Skin of body (tissue), 2 donors: ENCODE results near the gene NOS1. TPM values are rescaled to one million over a fixed set of nuclear protein-coding genes. Genes with fewer than 3 reads are reported as not detected.
A peak's percentile ranks its signal among the peaks of the same experiment; 100 is the strongest.

ENCODE experiments used
- DNase-seq: peaks from one replicate; lab custom pipeline; 2025; lab: John Stamatoyannopoulos, UW
- total RNA-seq: library from RNA; depleted of rRNA; stranded (reverse); fragments of >200 nt; gene quantifications from one replicate; pipeline ENCODE4 v1.2.3, GENCODE V29; 2014

Gene NOS1
- total RNA-seq, 1 donor from 2014 or later = 1.7 TPM

- DNase-seq = no peak
These were observed 2.6 kb upstream of the NOS1 start for GRCh38 chr12:117363953-117364486.

GRCh38 chr12:117363056-117363662, 1.7 kb upstream of the NOS1 start:
- DNase-seq = no peak

GRCh38 chr12:117362391-117362790, 965 bp upstream of the NOS1 start:
- DNase-seq = no peak

DNA sequence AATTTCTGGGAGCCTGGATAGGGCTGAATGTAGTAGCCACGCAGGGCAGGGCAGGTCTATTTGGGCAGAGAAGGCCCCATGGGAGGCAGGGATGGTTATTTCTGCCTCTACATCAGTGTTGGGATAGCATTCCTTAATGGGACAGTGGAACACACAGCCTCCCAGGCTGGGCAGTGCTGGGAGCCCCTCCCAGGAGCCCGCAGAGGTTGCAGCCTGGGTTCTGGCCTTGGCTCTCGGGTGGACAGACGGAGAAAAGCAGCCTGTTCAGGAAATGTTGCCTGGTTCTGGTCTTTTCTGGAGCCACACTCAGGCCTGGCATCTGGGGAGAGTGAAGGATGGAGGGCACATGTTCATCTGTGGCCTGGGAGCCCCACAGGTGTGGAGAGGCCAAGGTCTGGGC, 479 bp upstream of the NOS1 start:
- no peak for DNase-seq

- DNase-seq = no peak
These were observed 677 bp downstream of the NOS1 start for GRCh38 chr12:117360551-117361346.

DNA sequence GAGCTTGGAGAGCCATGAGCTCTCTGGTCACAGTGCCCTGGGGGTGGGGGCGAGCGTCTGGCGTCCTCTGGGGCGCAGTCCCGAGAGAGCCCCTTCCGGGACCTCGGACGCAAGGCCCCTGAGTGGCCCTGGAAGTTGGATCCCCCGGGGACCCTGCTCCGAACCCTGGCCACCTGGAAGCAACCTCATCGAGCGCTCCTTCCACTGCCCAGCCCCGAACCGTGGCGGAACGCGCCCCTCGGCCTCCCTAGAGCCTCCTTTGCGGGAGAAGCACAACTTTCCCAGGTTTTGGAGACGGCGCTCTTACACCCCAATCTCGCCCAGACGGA, 1.2 kb downstream of the NOS1 start:
- no peak for DNase-seq

DNA sequence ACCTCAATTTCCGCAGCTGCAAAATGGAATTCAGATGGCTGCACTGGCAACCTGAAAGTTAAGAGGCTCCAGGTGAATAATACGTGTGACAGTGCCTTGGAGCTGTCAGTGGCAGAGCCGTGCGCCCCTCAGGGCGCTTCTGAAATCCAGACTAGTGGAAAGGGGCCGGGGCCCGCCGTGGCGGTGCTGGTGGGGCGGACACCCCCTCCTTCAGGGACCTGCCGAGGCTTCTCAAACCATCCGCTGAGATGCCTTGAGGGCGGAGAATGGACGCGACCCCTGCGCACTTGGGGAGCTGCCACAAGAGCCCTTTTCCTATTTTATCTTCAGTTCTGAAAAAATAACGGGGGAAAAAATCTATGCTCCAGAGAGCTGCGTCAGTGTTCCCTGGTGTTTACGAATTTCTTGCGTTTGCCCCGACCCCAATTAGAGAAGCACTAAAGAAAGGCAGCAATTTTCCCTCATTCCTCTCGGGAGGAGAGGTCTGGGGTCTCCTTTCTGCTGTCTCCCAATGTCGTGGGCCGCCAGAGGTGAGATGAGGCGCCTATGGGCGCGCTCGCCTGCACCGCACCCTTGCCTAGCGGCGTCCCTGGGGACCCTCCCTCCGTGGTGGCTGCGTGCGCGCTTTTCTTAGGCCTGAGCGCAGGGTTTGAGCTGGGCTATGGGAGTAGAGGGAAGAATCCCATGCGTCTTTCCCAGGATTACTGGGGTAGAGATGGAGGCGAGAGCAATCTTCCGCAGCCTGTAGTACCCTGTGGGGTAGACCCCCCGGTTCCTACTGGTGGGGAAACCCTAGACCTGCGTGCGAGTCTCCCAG, 2.2 kb downstream of the NOS1 start:
- DNase-seq = no peak

- no peak for DNase-seq
These were observed 5.4 kb downstream of the NOS1 start for GRCh38 chr12:117356048-117356447.

GRCh38 chr12:117352883-117353282, 8.5 kb downstream of the NOS1 start:
- no peak for DNase-seq

- DNase-seq = no peak
These were observed 9.2 kb downstream of the NOS1 start for GRCh38 chr12:117352206-117352605.

- DNase-seq = no peak
These were observed 11.3 kb downstream of the NOS1 start for GRCh38 chr12:117350140-117350539.

DNA sequence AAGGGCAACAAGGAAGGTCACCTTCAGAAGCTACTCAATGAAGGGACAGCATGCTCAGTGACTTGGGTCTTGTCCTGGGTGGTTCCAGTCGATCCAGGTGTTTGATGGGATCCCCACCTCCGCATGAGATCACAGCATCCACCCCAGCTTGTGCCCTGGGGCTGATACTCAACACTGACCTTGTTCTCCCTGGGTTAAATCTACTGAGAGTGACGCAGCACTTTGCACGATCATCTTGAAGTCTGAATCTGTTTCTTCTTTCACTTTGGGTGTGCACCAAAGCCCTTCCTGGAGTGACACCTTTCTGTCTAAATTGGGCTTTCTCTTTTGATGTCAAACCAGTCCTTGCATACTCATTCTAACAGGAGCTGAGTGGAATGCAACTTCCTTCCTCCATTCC, 13.8 kb downstream of the NOS1 start:
- no peak for DNase-seq

DNA sequence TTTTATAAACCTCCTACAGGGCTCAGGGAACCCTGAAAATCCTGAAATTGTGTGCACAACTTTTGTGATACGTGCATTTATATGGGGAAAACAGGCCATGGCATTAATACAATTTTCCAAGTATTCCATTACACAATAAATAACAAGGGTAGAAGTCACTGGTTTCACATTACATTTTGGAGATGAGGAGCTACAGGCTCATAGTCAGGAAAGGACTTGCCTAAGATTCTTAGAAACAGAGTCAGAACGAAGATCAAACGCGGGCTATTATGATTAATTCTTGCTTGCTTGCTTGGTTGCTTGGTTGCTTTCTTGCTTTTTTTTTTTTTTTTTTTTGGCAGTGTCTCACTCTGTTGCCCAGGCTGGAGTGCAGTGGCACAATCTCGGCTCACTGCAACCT, 16.7 kb downstream of the NOS1 start:
- no peak for DNase-seq

DNA sequence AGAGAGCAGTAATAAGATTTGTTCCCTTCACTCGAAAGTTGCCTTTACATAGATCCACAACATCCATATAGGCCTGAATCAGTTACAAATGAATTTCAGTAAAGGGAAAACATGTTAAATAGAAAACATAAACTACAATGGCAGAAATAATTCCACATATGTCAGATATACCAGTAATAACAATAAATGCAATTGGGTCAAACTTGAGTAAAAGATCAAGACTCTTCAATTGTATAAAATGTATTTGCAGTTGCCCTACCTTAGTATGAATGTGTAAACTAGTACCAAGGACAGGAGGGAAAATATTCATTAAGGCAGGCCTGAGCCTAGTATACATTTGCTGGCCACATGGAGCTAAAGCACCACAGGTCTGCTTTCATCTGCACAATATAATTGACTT, 17.6 kb downstream of the NOS1 start:
- no peak for DNase-seq

DNA sequence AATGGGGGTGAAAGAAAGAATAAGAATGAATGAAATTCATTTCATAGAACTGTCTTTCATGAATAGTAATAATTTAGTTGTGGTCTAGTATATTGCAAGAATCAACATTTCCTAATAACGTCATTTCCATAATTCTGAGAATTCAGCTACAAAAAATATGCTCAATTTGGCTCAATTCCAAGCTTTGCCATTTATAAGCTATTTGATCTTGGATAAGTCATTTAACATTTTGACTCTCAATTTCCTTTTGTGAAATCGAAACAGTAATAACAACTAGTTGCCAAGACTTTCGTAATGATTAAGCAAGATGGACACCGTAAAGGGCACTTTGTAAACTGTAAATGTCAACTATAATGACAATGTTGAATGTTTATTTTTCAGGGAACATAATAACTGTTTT, 18.1 kb downstream of the NOS1 start:
- no peak for DNase-seq

DNA sequence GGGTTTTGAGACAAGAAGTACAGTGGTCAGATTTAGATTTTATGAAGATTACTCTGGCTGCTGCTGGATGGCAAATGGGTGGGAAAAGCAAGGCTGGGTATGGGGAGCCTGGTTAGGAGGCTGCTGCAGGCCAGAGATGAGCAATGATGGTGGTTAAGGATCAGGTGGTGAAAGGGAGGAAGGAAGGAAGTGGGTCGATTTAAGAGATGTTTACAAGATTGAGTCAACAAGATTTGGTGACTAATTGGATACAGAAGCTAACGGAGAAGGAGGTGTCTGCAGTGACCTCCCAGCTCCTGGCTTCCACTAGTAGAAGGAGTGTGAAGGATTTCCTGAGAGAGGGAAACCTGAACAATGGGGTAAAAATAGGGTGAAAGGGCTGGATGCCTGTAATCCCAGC, 18.7 kb downstream of the NOS1 start:
- no peak for DNase-seq

- no peak for DNase-seq
These were observed 19.2 kb downstream of the NOS1 start for GRCh38 chr12:117342247-117342646.

DNA sequence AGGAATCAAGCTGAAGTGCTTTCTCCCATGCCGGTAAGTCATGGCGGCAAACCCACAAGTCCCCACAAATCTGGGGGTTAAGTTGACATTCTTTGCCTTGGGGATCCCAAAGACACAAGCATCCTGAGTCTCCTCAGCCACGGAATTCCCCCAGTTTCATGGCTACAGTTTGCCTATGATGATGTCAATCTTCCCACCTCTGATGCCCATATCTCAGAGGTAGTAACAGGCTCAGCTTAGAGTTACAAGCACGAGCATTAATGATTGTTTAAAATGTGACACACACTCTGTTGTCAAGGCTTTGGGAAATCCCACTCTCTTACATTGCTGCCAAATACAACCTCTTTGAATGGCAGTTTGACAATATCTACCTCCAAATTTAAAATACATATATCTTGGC, 22.3 kb downstream of the NOS1 start:
- DNase-seq = no peak

DNA sequence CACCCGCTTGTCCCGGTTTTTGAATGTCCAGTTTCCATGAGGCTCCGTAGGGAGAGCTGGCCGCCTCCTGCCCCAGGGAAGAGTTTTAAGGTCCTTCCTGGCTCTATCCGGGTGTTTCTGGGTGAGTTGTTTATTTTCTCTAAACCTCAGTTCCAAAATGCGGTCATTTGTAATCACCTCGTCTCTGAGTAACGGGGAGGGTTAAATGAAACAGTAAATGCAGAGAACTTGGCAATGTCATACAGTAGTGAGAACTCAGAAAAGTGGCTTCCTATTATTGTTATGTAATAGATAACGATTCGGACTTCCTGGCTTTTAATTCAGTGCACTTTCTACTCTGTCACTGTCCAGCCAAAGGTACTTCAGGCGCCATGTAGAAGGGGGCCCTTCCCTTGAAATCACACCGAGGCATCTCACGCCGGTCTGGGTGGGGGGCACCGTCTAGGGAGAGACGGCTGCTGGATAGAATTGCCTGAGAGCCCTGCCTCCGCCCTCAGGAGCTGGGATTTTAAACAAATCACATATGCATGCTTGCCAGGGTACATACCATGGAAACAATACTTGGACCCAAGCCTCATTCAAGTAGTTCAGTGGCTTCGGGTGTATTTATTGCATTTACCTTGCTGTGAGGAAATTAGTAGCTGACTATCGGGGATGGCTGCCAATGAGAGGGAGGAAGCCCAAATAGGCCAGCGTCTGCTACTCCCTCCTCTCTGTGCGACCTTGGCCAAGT, 26.4 kb downstream of the NOS1 start:
- DNase-seq = no peak

- no peak for DNase-seq
These were observed 27.4 kb downstream of the NOS1 start for GRCh38 chr12:117334051-117334450.

- DNase-seq = peak; percentile 1
These were observed 28.0 kb downstream of the NOS1 start for GRCh38 chr12:117333331-117333881.
